OCI-LY1 (cell line): Measurements from ENCODE around the gene LAMTOR2.

Experiments used
- CTCF ChIP-seq: fragments of 200-600 bp; sonication (generic), shearing (Covaris generic); IDR thresholded peaks from 2 replicates; pipeline ENCODE4 v1.5.1; 2017; ENCODE audit warnings: mild to moderate bottlenecking, antibody characterized with exemption, low read length, moderate library complexity, mixed read lengths
- EZH2 ChIP-seq: fragments of 200-600 bp; sonication (generic), shearing (Covaris generic); IDR thresholded peaks from 2 replicates; pipeline ENCODE4 v1.8.0; 2017; ENCODE audit warnings: borderline replicate concordance, mixed run types, mild to moderate bottlenecking, antibody characterized with exemption, low read length, moderate library complexity, mixed read lengths

- TF ChIP-seq CTCF = no peak
- no peak for TF ChIP-seq EZH2
Observed at GRCh38 chr1:156079762-156080161, 25.2 kb downstream of the LAMTOR2 start.
